Measurements from ENCODE around the gene PIP4K2A.

- peak; percentile 76 for TF ChIP-seq CTCF (conservative IDR thresholded peaks at IDR 0.05)
- no peak for TF ChIP-seq EZH2 (IDR thresholded peaks at IDR 0.05; ENCODE audit: low read depth)
Observed at GRCh38 chr10:22550732-22551131, 163.6 kb downstream of the PIP4K2A start.
